ENCODE results near the gene KLHL26.

Gene KLHL26

DNA sequence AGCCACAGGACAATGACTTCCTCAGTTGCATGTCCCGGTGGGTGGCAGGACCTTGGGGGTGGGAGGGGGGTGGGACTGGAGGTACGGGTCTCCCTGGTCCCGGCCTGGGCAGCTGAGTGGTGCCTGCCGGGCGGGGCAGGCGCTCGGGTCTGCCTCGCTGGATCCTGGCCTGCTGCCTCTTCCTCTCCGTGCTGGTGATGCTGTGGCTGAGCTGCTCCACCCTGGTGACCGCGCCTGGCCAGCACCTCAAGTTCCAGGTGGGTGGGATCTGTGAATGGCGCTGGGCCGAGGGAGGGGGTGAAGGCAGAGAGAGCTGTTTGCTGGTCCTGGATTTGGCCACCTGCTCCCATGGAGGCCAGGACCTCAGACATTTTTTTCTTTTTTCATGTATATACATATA, 18.6 kb upstream of the KLHL26 start:
- DNase-seq (ENCODE audit: low read depth): no peak
- TF ChIP-seq, protein P1, sequence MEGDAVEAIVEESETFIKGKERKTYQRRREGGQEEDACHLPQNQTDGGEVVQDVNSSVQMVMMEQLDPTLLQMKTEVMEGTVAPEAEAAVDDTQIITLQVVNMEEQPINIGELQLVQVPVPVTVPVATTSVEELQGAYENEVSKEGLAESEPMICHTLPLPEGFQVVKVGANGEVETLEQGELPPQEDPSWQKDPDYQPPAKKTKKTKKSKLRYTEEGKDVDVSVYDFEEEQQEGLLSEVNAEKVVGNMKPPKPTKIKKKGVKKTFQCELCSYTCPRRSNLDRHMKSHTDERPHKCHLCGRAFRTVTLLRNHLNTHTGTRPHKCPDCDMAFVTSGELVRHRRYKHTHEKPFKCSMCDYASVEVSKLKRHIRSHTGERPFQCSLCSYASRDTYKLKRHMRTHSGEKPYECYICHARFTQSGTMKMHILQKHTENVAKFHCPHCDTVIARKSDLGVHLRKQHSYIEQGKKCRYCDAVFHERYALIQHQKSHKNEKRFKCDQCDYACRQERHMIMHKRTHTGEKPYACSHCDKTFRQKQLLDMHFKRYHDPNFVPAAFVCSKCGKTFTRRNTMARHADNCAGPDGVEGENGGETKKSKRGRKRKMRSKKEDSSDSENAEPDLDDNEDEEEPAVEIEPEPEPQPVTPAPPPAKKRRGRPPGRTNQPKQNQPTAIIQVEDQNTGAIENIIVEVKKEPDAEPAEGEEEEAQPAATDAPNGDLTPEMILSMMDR (IDR thresholded peaks at IDR 0.05; ENCODE audit: control insufficient read depth, insufficient read depth, low read depth, low read length, missing control alignments): no peak
- H3K4me3 ChIP-seq (ENCODE audit: control insufficient read depth, low read depth, low read length): no peak overlapping the region

DNA sequence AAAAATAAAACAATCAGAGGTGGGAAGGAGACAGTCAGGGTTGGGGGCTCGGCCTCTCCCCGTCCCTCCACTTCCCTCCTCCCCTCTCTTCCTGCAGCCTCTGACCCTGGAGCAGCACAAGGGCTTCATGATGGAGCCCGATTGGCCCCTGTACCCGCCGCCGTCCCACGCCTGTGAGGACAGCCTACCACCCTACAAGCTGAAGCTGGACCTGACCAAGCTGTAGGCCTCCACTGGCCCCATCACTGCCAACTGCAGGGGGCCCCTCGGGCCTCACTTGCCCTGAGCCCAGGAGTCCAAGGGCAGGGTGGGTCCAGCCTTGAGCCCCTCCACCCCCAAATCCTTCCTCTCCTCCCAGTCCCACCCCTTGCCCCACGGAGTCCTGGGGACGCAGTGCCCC, 16.5 kb upstream of the KLHL26 start:
- TF ChIP-seq, protein P1 (IDR thresholded peaks at IDR 0.05; ENCODE audit: control insufficient read depth, insufficient read depth, low read depth, low read length, missing control alignments): no peak
- no peak for DNase-seq (ENCODE audit: low read depth)
- H3K4me3 ChIP-seq (ENCODE audit: control insufficient read depth, low read depth, low read length): no peak overlapping the region

DNA sequence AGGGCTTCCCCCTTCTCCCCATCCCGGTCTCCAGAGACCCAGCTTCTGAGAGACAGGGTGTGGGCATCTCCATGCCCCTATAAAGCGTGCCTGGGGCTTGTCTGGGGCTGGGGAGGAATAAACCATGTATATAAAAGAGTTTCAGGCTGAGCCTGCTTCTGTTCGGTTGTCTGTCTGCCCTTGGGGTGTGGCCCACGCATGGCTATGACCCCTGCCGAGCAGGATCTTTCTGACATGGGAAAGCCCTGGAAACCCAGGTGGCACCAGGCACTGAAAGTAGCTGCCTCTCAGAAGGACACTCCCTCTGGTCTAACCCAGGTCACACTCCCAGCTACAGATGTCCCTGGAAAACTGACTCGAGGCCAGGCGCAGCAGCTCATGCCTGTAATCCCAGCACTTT, 15.9 kb upstream of the KLHL26 start:
- no peak overlapping the region for H3K4me3 ChIP-seq (ENCODE audit: control insufficient read depth, low read depth, low read length)
- TF ChIP-seq, protein P1 (IDR thresholded peaks at IDR 0.05; ENCODE audit: control insufficient read depth, insufficient read depth, low read depth, low read length, missing control alignments): no peak
- DNase-seq (ENCODE audit: low read depth): no peak

DNA sequence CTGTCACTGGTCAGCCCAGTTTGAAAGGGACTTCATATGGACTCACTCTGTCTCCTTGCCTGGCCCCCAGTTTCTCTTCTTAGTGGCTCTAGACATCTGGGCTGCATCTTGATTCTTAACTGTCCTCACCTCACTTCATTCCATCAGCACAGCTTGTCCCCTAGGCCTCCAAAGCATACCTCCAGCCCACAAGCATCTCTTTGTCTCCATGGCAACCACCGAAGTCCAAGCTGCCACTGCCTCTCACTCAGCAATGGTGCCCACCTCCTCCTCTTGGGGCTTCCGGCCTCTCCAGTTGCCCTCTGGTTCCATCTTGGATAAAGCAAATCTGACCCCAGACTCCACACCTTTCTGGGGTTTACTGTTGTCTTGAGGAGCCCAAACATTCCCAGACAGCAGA, 9.9 kb upstream of the KLHL26 start:
- no peak overlapping the region for H3K4me3 ChIP-seq (ENCODE audit: control insufficient read depth, low read depth, low read length)
- TF ChIP-seq, protein P1 (IDR thresholded peaks at IDR 0.05; ENCODE audit: control insufficient read depth, insufficient read depth, low read depth, low read length, missing control alignments): no peak
- no peak for DNase-seq (ENCODE audit: low read depth)

DNA sequence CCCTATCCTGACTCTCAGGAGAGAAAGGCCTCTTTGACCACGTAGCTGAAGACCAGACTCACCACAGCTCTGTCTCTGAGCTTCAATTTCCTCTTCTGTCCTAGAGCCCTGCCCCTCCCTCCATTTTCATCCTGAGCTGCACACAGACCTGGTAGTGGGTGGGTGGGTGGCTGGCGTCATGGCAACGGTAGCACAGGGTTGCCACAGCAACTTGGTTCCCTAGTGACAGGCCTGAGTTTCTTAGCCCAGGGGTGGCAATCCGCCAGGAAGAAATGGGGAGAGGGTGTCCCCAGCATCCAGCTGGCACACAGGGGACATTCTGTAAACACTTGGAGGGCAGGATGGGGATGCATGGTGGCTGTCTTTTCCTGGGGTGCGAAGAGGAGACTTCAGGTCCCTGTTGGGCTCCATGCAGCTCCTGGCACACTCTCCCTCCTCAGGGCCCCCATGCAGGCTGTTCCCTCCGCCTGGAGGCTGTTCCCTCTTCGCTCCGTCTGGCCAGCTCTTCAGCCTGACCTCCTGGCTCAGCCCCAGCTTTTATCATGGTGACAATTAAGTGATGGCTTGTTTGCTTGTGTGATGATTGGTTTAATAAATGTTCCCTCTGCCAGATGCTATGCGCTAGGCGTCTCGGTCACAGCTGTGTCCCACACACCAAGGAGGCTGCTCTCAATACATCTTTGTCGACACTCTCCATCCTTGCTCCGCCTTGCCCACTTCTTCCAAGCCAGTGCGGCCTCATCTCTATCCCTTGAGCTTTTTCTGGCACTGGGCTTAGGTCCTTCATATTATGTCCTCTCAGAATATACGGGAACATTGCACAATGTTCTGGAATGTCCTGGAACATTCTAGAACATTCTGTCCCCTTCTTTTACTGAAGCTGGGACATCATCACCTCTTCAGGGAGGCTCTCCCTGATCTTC, 7.4 kb upstream of the KLHL26 start:
- TF ChIP-seq, protein P1 (IDR thresholded peaks at IDR 0.05; ENCODE audit: control insufficient read depth, insufficient read depth, low read depth, low read length, missing control alignments): no peak
- H3K4me3 ChIP-seq (ENCODE audit: control insufficient read depth, low read depth, low read length): no peak overlapping the region
- no peak for DNase-seq (ENCODE audit: low read depth)

DNA sequence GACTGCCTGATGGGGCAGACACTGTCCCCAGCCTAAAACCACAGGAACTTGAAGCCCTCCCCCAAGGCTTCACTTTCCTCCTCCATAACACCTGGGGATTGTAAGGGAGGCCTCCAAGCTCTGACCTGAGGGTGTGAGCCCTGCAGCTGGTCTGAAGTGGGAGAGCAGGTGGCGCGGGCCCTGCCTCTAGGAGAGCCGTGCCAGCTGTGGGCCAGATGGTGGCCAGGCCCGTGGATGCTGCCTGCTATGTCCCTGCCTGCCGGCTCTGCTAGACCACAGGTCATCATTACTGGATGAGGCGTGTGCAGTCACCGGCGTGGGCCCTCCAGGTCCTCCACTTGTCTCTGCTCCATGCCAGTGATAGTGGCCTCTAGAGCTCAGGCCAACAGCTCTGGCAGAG, 3.5 kb upstream of the KLHL26 start:
- TF ChIP-seq, protein P1 (IDR thresholded peaks at IDR 0.05; ENCODE audit: control insufficient read depth, insufficient read depth, low read depth, low read length, missing control alignments): no peak
- no peak for DNase-seq (ENCODE audit: low read depth)
- H3K4me3 ChIP-seq (ENCODE audit: control insufficient read depth, low read depth, low read length): no peak overlapping the region
